ENCODE results near the gene BMF.

The BMF gene

DNA sequence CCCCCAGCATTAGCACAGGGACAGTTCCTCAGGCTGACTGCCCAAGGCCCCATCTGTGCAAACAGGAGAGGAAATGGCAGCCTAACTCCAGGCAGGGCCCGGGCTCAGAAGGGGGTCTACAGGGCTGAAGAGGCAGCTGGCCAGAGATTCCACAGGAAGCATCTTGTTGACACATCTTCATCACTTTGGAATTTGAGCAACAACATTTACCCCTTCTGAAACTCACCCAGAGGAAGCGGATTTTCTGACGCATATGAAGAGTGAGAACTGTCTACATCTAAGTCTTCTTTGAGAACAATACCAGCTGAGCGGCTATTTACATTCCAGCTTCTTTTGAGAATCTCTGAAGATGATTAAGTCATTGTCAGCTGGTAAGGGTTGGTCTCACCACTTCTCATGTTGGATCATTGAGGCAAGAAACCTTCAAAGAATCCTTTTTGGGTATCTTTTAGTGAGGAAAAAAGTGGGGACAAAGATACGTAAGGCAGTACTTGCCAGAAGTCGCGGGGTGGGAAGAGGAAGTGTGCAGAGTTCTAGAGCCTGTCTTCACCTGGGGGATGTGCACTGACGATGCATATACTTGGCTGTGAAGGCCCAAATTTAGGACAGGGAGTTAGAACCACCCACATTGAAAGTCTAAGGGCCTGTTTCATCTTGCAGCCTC, 44.3 kb downstream of the BMF start:
- H3K27ac Mint-ChIP-seq: peak overlapping the region; percentile 65
- H3K27me3 Mint-ChIP-seq (ENCODE audit: low read depth): no peaks in the 10 kb centered on the region
- H3K4me3 Mint-ChIP-seq: peak overlapping the region; percentile 46
- H3K36me3 Mint-ChIP-seq (ENCODE audit: low read depth): peaks cover 4% of the 10 kb centered on the region
- H3K4me1 Mint-ChIP-seq (ENCODE audit: low read depth): peaks cover 23% of the 10 kb centered on the region
- H3K9me3 Mint-ChIP-seq: no peaks in the 10 kb centered on the region
- peak; percentile 47 for DNase-seq (ENCODE audit: low spot score)

DNA sequence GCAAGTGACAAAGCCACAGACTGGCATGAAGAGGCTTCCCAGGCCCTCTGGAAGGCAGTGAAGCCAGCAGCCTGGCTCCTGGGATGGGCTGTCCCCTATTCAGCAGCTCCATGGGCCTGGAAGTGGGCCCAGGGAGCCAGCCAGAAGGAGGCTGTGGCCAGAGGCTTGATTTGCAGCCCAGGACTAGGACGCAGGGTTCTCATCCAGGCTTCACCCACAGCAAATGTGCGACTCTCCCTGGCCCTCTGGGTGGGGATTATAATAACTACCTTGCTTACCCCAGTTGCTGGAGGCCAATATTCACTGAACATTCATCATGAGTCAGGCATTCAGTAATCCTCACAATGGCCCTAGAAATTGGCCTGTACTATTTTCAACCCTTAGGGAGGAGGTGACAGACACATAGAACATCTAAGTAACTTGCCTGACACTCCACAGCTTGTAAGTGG, 45.1 kb downstream of the BMF start:
- peaks cover 4% of the 10 kb centered on the region for H3K36me3 Mint-ChIP-seq (ENCODE audit: low read depth)
- H3K4me3 Mint-ChIP-seq: no peak overlapping the region
- H3K27ac Mint-ChIP-seq: no peak overlapping the region
- H3K4me1 Mint-ChIP-seq (ENCODE audit: low read depth): peaks cover 25% of the 10 kb centered on the region
- H3K27me3 Mint-ChIP-seq (ENCODE audit: low read depth): no peaks in the 10 kb centered on the region
- no peaks in the 10 kb centered on the region for H3K9me3 Mint-ChIP-seq
- no peak for DNase-seq (ENCODE audit: low spot score)

DNA sequence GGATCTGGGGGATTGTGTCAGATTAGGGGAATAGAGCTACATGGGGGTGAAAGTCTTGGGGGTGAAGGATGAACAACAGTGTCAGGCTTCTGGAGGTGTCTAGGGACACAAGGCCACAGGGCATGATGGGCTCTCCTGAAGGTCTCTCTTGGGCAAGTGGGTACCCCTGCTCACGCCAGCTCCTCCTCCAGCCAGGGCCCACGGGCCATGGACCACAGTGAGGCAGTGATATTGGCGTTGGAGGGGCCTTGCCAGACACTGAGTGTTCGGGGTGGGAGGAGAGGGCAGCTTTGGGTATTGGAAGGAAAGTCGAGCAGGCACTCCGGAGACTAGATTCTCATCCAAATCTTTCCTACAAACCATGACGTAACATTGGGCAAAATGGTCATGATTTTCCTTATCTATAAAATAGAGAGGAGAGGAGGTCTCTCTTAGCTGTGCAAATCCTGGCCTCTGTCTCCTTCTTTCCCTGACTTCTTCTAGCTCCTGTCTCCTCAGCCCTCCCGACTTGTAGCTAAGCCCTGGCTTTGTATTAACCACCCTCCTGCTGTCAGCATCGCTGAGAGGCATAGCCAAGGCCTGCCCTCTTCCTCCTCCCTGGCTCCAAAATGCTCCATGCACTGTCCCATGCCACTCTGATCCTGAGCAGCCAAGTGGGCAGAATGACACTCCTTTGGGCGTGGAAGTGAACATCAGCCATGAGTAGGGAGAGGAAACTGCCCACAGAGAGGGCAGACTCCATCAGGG, 45.7 kb downstream of the BMF start:
- Mint-ChIP-seq H3K36me3 (ENCODE audit: low read depth) (peaks cover 4% of the 10 kb centered on the region), H3K27me3 (ENCODE audit: low read depth) (no peaks in the 10 kb centered on the region), H3K9me3 (no peaks in the 10 kb centered on the region), H3K4me1 (ENCODE audit: low read depth) (peaks cover 31% of the 10 kb centered on the region), H3K27ac (no peak overlapping the region), H3K4me3 (no peak overlapping the region)
- no peak for DNase-seq (ENCODE audit: low spot score)

DNA sequence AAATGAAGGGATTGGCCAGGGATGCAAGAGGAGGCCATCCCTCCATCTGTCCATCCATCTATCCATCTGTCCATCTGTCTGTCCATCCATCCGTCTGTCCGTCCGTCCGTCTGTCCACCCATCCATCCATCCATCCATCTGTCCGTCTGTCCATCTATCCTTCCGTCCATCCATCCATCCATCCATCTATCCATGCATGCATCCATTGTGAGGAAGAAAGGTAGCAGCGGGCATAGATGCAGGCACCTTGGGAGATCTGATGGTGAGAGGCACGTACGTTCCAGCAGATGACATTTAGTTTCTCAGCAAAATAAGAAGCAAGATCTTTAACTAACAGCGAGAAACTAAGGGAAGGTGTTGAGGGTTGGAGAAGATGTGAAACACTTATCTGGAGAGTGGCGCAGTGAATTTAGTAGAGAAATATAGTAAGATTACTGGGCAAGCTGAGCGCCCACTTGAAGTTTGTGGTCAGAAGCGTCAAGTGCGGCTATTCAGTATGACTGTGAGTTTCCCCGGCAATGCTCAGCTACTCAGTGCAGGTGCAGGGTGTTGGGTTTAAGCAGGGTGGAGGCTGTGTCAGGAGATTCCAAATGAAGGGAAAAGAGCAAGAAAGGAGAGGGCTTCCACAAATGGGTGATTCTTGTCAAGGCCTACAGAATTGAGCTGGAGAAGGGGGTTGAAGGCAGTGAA, 47.3 kb downstream of the BMF start:
- H3K4me1 Mint-ChIP-seq (ENCODE audit: low read depth): peaks cover 35% of the 10 kb centered on the region
- H3K27me3 Mint-ChIP-seq (ENCODE audit: low read depth): no peaks in the 10 kb centered on the region
- DNase-seq (ENCODE audit: low spot score): peak; percentile 47
- no peak overlapping the region for H3K4me3 Mint-ChIP-seq
- no peak overlapping the region for H3K27ac Mint-ChIP-seq
- H3K9me3 Mint-ChIP-seq: no peaks in the 10 kb centered on the region
- H3K36me3 Mint-ChIP-seq (ENCODE audit: low read depth): peaks cover 6% of the 10 kb centered on the region

DNA sequence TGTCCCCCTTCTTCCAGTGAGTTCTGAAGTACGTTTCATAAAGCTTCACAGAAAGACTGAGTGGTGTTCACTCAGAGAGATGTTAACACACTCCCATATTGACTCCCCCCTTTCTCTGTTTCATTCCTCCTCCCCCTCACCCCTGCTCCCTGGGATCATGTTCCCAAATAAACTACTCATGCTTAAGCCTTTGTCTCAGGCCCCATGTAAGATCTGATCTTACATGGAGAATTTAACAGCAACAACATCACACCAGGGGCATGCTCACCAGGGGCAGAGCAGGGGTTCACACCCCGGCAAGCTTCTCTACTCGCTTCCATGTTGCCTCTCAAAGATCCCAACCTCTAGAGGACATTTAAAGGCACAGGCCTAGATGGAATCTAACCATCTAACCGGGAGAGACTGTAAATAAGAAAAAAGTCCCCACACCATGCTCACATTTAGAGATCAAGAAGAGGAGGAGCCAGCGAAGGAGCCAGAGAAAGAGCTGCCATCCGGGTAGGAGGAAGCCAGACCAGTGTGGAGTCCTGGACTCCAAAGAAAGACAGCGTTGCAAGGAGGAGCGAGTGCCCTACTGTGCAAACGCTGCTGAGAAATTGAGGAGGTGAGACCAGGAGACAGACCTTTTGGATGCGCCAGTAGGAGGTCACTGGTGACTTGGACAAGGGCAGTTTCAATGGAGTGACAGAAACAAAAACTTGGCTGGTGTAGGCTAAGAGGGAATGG, 48.3 kb downstream of the BMF start:
- no peak overlapping the region for H3K4me3 Mint-ChIP-seq
- no peak overlapping the region for H3K27ac Mint-ChIP-seq
- no peak for DNase-seq (ENCODE audit: low spot score)
- peaks cover 6% of the 10 kb centered on the region for H3K36me3 Mint-ChIP-seq (ENCODE audit: low read depth)
- H3K27me3 Mint-ChIP-seq (ENCODE audit: low read depth): no peaks in the 10 kb centered on the region
- H3K4me1 Mint-ChIP-seq (ENCODE audit: low read depth): peaks cover 35% of the 10 kb centered on the region
- no peaks in the 10 kb centered on the region for H3K9me3 Mint-ChIP-seq

DNA sequence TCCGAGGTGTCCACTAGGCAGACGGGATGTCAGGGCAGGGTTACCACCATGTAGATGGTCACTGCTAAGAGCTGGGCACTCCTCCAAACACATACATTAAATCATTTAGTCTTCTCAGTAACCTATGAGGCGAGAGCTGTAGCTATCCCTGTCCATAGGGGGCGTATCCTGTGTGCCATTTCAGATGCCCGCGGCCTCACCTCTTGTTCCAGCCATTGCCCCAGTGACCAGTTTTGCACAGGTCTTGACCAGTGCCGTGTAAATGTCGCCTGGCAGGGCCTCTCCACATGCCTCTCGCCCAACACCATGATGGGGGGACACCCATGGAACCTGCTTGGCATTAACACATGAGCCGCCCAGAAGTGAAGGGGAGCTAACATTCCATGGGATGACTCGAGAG, 48.9 kb downstream of the BMF start:
- no peaks in the 10 kb centered on the region for H3K27me3 Mint-ChIP-seq (ENCODE audit: low read depth)
- DNase-seq (ENCODE audit: low spot score): no peak
- H3K4me1 Mint-ChIP-seq (ENCODE audit: low read depth): peaks cover 37% of the 10 kb centered on the region
- H3K36me3 Mint-ChIP-seq (ENCODE audit: low read depth): peaks cover 6% of the 10 kb centered on the region
- H3K27ac Mint-ChIP-seq: no peak overlapping the region
- H3K9me3 Mint-ChIP-seq: no peaks in the 10 kb centered on the region
- H3K4me3 Mint-ChIP-seq: no peak overlapping the region

DNA sequence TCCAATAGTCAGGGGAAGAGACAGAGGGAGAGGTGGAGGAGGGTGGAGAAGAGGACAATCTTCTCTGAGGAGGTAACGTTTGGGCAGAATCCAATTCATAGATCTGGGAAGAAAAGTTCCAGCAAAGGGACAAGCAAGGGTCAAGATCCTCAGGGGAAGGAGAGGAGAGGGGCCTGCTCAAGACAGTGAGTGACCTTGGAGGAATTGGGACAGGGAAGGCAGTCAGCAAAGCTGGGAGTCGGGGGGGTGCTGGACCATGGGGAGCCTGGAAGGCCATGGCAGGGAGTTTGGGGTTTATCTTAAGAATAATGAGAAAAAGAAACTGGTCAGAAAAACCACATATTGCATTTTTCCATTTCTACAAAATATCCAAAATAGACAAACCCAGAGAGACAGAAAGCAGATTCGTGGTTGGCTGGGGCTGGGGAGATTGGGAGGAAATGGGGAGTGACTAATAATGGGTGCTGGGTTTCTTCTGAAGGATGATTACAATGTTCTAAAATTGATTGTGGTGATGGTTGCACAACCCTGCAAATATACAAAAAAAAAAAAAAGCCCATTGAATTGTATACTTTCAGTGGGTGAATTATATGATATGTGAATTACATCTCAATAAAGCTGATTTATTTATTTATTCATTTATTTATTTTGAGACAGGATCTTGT, 50.1 kb downstream of the BMF start:
- Mint-ChIP-seq H3K27ac (peak overlapping the region; percentile 4), H3K9me3 (no peaks in the 10 kb centered on the region), H3K27me3 (ENCODE audit: low read depth) (no peaks in the 10 kb centered on the region), H3K4me3 (peak overlapping the region; percentile 0), H3K4me1 (ENCODE audit: low read depth) (peaks cover 34% of the 10 kb centered on the region), H3K36me3 (ENCODE audit: low read depth) (peaks cover 6% of the 10 kb centered on the region)
- no peak for DNase-seq (ENCODE audit: low spot score)

DNA sequence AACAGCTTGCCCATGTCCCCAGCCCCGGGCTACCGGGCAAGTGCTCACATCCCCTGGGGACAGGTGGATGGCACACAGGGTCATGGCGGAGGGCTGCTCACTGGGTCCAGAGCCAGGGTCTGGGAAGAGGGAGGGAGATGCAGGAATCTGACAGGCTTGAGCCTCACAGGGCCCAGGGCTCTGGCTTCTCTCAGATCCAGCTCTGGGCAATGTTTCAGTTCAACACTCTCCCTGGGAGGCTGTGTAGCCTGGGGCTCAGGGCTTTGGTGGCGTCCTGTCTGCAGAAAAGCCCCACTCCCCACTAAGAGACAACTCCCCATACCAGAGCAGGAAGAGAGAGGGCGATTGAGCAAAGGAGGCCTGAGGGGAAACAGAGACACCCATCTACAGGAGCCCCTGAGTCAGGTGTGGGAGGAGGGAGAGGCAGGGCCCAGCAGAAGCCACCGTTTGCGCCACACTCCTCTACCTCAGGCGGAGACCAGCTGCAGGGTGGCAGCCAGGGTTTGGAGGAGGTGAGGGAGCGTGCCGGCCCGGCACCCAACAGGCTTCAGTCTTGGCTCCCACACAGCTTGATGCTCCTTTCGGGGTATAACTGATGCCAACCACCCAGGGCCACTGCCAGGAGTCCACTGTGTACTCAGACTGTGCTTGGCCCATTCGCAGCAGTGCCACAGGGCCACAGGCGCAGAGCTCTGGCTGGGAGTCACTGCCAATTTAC, 52.9 kb downstream of the BMF start:
- DNase-seq (ENCODE audit: low spot score): no peak
- Mint-ChIP-seq H3K4me1 (ENCODE audit: low read depth) (peaks cover 48% of the 10 kb centered on the region), H3K27me3 (ENCODE audit: low read depth) (no peaks in the 10 kb centered on the region), H3K9me3 (no peaks in the 10 kb centered on the region), H3K4me3 (no peak overlapping the region), H3K27ac (no peak overlapping the region), H3K36me3 (ENCODE audit: low read depth) (peaks cover 6% of the 10 kb centered on the region)

DNA sequence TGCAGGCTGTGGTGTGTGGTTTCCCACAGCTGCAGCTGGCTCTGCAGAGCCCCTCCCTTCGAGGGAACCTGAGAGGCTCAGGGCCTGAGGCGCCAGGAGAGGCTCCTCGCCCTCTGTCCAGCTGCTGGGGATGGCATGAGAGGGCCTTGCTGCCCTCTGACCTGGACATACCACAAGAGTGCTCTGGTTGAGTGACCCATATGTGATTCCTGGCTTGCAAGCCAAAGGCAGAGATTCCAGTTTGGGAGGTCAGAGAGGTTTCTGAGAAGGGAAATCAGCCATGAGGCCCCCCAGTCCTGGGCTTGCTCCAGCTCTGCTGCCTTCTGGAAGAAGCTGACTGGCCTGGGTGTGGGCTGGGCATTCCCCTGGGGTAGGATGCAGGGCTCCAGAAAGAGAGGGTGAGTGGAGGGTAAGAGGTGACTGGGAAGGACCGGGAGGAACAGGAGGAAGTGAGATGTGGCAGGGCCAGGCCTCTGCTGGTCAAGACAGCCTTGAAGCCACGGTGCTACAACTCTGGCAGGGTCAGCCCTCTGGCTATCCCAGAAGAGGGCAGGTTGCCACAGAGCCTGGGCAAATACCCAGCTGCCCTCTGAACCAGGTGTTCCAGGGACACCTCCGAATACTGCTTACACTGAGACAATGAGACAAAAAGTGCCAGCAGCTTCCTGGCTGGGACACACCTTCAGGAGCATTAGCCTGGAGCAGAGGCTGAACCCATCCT, 53.7 kb downstream of the BMF start:
- Mint-ChIP-seq H3K27me3 (ENCODE audit: low read depth) (no peaks in the 10 kb centered on the region), H3K4me3 (peak overlapping the region; percentile 76), H3K27ac (peak overlapping the region; percentile 76), H3K4me1 (ENCODE audit: low read depth) (peaks cover 51% of the 10 kb centered on the region), H3K36me3 (ENCODE audit: low read depth) (peaks cover 5% of the 10 kb centered on the region), H3K9me3 (no peaks in the 10 kb centered on the region)
- DNase-seq (ENCODE audit: low spot score): no peak

DNA sequence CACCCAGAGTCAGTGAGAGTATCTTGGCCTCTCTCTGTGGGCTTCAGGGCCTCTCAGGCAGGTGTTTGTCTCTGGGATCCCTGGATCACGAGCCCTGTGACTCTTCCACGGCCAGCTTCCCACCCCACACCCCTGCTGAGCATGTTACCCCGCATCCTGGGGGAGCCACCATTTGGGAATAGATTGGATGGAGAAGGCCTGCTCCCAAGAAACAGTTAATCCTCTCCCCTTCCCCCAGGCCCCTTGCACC, 54.1 kb downstream of the BMF start:
- no peak for DNase-seq (ENCODE audit: low spot score)
- H3K27me3 Mint-ChIP-seq (ENCODE audit: low read depth): no peaks in the 10 kb centered on the region
- H3K9me3 Mint-ChIP-seq: no peaks in the 10 kb centered on the region
- peak overlapping the region; percentile 76 for H3K4me3 Mint-ChIP-seq
- H3K4me1 Mint-ChIP-seq (ENCODE audit: low read depth): peaks cover 54% of the 10 kb centered on the region
- H3K36me3 Mint-ChIP-seq (ENCODE audit: low read depth): peaks cover 5% of the 10 kb centered on the region
- peak overlapping the region; percentile 5 for H3K27ac Mint-ChIP-seq

DNA sequence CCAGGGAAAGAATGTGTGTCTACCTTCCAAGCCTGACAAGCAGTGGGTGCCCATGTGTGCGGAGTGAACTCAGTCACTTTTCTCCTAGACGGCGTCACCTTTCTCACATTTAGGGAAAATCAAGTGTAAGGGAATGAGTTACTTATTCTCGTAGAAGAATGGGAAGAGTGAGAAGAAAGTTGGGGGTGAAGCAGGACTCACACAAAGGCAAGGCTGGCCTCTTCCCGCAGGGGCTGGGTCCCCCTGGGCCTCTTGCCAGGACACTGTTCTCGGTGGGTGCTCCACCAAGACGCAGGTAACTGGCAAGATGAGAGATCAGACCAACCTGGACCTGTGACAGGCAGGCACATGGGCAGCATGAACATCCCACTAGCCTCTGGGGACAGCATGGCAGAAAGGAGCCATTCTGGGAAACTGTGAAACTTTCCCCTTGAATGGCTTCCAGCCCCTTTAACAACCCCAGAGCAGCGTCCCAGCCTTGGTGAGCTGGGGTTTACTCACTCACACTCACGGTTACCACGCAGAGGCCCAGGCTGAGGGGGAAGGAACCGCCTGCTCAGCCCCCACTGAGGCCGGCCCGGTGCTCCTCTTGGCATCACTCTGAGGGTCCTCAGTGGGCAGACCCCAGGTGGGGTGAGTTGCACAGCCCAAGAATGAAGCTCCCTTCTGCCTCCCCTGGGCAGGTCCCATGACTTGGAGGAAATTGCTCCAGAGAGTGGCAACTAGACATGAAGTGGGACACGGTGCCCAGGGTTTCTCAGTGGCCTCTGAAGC, 54.7 kb downstream of the BMF start:
- no peaks in the 10 kb centered on the region for H3K27me3 Mint-ChIP-seq (ENCODE audit: low read depth)
- peak overlapping the region; percentile 76 for H3K4me3 Mint-ChIP-seq

DNA sequence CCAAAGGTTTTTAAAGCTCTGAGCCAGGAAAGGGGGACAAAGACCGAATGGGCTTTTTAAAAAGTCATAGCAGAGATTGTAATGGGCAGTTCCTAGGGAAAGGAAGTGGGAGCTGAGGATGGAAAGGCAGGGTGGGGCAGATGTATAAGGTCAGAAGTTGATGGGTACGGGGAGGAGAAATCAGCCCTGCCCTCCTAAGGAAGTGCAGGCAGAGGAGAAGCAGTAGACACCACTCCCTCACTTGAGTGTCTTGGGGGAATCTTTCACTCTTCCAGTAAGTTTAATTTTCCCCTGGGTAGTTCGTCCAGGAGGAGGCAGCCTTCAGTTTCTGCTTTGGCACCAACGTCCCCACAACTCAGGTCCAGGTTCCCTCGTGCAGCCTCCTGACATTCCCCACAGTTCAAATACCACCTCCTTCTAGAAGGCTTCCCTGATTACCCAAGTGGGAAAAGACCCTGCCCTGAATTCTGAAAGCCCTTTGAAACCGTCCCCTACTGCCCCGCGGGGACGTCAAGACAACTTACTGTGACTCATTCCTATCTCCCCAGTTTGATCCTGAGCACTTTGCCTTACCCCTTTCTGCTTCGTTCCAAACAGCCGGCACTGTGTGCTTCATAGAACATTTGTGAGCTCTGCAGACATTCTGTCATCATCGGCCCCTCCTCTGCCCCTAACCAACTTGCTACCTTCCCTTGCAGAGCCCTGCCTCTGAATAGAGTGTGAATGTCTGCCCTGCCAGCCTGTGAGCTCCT, 55.4 kb downstream of the BMF start:
- no peaks in the 10 kb centered on the region for H3K27me3 Mint-ChIP-seq (ENCODE audit: low read depth)
- peaks cover 9% of the 10 kb centered on the region for H3K36me3 Mint-ChIP-seq (ENCODE audit: low read depth)
- peaks cover 58% of the 10 kb centered on the region for H3K4me1 Mint-ChIP-seq (ENCODE audit: low read depth)
- no peaks in the 10 kb centered on the region for H3K9me3 Mint-ChIP-seq
- DNase-seq (ENCODE audit: low spot score): no peak
- no peak overlapping the region for H3K27ac Mint-ChIP-seq
- H3K4me3 Mint-ChIP-seq: peak overlapping the region; percentile 17

More for the DNA sequence above, 54.7 kb downstream of the BMF start:
- Mint-ChIP-seq H3K4me1 (ENCODE audit: low read depth) (peaks cover 57% of the 10 kb centered on the region), H3K9me3 (no peaks in the 10 kb centered on the region), H3K27ac (peak overlapping the region; percentile 5), H3K36me3 (ENCODE audit: low read depth) (peaks cover 8% of the 10 kb centered on the region)
- no peak for DNase-seq (ENCODE audit: low spot score)
